SK-N-SH treated with all-trans-retinoic acid at 6 μM for 48 hours (cell line): ENCODE data around the gene ITPR3.

Experiments
- ATAC-seq: fragments of 200-7000 bp; cut with Tn5 transposase; 3 replicates; pipeline ENCODE4 v1.9.1; 2020; ENCODE audit warnings: mild to moderate bottlenecking, moderate library complexity
- ARNTL ChIP-seq: fragments of 450-650 bp; formaldehyde crosslinking; IDR thresholded peaks from 2 replicates; pipeline ENCODE4 v1.5.0; 2020; ENCODE audit warnings: low read depth, mild to moderate bottlenecking, moderate library complexity, borderline replicate concordance
- BACH2 ChIP-seq: fragments of 250-450 bp; sonication (Bioruptor Pico); IDR thresholded peaks from 2 replicates; pipeline ENCODE4 v1.9.0; 2021; ENCODE audit warnings: mild to moderate bottlenecking, borderline replicate concordance
- ESRRG ChIP-seq: fragments of 250-450 bp; sonication (Bioruptor Pico); IDR thresholded peaks from 2 replicates; pipeline ENCODE4 v1.6.1; 2021; ENCODE audit warnings: mild to moderate bottlenecking
- GLIS3 ChIP-seq: fragments of 250-450 bp; sonication (Bioruptor Pico); IDR thresholded peaks from 2 replicates; pipeline ENCODE4 v1.5.0; 2020; ENCODE audit warnings: mild to moderate bottlenecking, moderate library complexity
- ISL1 ChIP-seq: fragments of 250-450 bp; sonication (Bioruptor Pico); IDR thresholded peaks from 2 replicates; pipeline ENCODE4 v2.1.2; 2022; ENCODE audit warnings: mild to moderate bottlenecking, moderate library complexity
- OSR1 ChIP-seq: fragments of 250-450 bp; sonication (Bioruptor Pico); IDR thresholded peaks from 2 replicates; pipeline ENCODE4 v1.8.0; 2022; ENCODE audit warnings: moderate library complexity, mild to moderate bottlenecking, inconsistent platforms
- PPARA ChIP-seq: fragments of 250-450 bp; sonication (Bioruptor Pico); IDR thresholded peaks from 2 replicates; pipeline ENCODE4 v1.5.0; 2020; ENCODE audit warnings: mild to moderate bottlenecking, borderline replicate concordance
- RARB ChIP-seq: fragments of 250-450 bp; sonication (Bioruptor Pico); IDR thresholded peaks from 2 replicates; pipeline ENCODE4 v1.8.0; 2021; ENCODE audit warnings: mild to moderate bottlenecking, moderate library complexity
- SNAI2 ChIP-seq: fragments of 250-450 bp; sonication (Bioruptor Pico); IDR thresholded peaks from 2 replicates; pipeline ENCODE4 v1.5.0; 2020; ENCODE audit warnings: mild to moderate bottlenecking, moderate library complexity
- TCF4 ChIP-seq: fragments of 250-450 bp; sonication (Bioruptor Pico); IDR thresholded peaks from 2 replicates; pipeline ENCODE4 v1.8.0; 2021; ENCODE audit warnings: mild to moderate bottlenecking, moderate library complexity, borderline replicate concordance
- TOX ChIP-seq: fragments of 250-450 bp; sonication (Bioruptor Pico); IDR thresholded peaks from 2 replicates; pipeline ENCODE4 v1.8.0; 2021; ENCODE audit warnings: mild to moderate bottlenecking, moderate library complexity, borderline replicate concordance
- ZC3H10 ChIP-seq: fragments of 250-450 bp; sonication (Bioruptor Pico); IDR thresholded peaks from 2 replicates; pipeline ENCODE4 v1.5.1; 2021; ENCODE audit warnings: mild to moderate bottlenecking, moderate library complexity
- ZFP3 ChIP-seq: fragments of 250-450 bp; sonication (Bioruptor Pico); IDR thresholded peaks from 2 replicates; pipeline ENCODE4 v1.5.0; 2020; ENCODE audit warnings: mild to moderate bottlenecking, moderate library complexity
- ZFP30 ChIP-seq: fragments of 450-650 bp; formaldehyde crosslinking; IDR thresholded peaks from 2 replicates; pipeline ENCODE4 v1.5.0; 2022; ENCODE audit warnings: mild to moderate bottlenecking, moderate library complexity
- ZNF565 ChIP-seq: fragments of 450-650 bp; formaldehyde crosslinking; conservative IDR thresholded peaks from 2 replicates; pipeline ENCODE4 v1.5.0; 2020; ENCODE audit warnings: low read depth, mild to moderate bottlenecking, moderate library complexity
- ZNF70 ChIP-seq: fragments of 450-650 bp; formaldehyde crosslinking; IDR thresholded peaks from 2 replicates; pipeline ENCODE4 v1.5.0; 2020; ENCODE audit warnings: mild to moderate bottlenecking, moderate library complexity
- ZNF8 ChIP-seq: fragments of 450-650 bp; formaldehyde crosslinking; IDR thresholded peaks from 2 replicates; pipeline ENCODE4 v1.5.0; 2020; ENCODE audit warnings: mild to moderate bottlenecking, moderate library complexity
- TF ChIP-seq, protein P1 (sequence below): fragments of 250-450 bp; sonication (Bioruptor Pico); IDR thresholded peaks from 2 replicates; pipeline ENCODE4 v1.5.1; 2020; ENCODE audit warnings: low read depth, mild to moderate bottlenecking, moderate library complexity
- TF ChIP-seq, protein P2 (sequence below): fragments of 250-450 bp; sonication (Bioruptor Pico); IDR thresholded peaks from 2 replicates; pipeline ENCODE4 v1.5.0; 2020; ENCODE audit warnings: mild to moderate bottlenecking, moderate library complexity
- TF ChIP-seq, protein P3 (sequence below): fragments of 250-450 bp; sonication (Bioruptor Pico); IDR thresholded peaks from 2 replicates; pipeline ENCODE4 v1.5.1; 2021; ENCODE audit warnings: mild to moderate bottlenecking, moderate library complexity
- TF ChIP-seq, protein P4 (sequence below): fragments of 250-450 bp; sonication (Bioruptor Pico); IDR thresholded peaks from 2 replicates; pipeline ENCODE4 v1.8.0; 2021; ENCODE audit warnings: low read depth, mild to moderate bottlenecking, moderate library complexity, borderline replicate concordance
- TF ChIP-seq, protein P5 (sequence below): fragments of 250-450 bp; sonication (Bioruptor Pico); IDR thresholded peaks from 2 replicates; pipeline ENCODE4 v1.8.0; 2020; ENCODE audit warnings: mild to moderate bottlenecking, moderate library complexity, borderline replicate concordance

The ITPR3 gene

DNA sequence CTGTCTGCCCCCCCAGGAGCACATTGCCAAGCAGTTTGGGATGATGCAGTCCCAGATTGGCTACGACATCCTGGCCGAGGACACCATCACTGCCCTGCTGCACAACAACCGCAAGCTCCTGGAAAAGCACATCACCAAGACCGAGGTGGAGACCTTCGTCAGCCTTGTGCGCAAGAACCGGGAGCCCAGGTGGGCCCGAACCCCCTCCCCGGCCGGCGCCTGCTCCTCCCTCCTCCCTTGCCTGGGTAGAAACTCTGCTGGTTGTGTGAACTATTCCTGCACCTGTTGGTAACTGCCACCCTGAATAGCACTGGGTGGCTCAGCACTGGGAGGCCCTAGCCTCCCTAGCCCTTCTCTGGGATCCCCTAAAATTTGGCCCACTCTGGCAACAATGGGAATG is 46.7 kb downstream of the ITPR3 start:
- no peak for ATAC-seq
- TF ChIP-seq ZNF565 (CRISPR knock-in tag) (no peak), PPARA (CRISPR knock-in tag) (no peak), OSR1 (CRISPR knock-in tag) (no peak), SNAI2 (CRISPR knock-in tag) (no peak), ARNTL (CRISPR knock-in tag) (no peak), ZNF8 (CRISPR knock-in tag) (no peak), ISL1 (CRISPR knock-in tag) (no peak), ESRRG (CRISPR knock-in tag) (no peak)
- TF ChIP-seq, protein P1, sequence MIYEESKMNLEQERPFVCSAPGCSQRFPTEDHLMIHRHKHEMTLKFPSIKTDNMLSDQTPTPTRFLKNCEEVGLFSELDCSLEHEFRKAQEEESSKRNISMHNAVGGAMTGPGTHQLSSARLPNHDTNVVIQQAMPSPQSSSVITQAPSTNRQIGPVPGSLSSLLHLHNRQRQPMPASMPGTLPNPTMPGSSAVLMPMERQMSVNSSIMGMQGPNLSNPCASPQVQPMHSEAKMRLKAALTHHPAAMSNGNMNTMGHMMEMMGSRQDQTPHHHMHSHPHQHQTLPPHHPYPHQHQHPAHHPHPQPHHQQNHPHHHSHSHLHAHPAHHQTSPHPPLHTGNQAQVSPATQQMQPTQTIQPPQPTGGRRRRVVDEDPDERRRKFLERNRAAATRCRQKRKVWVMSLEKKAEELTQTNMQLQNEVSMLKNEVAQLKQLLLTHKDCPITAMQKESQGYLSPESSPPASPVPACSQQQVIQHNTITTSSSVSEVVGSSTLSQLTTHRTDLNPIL (CRISPR knock-in tag), result no peak
- TF ChIP-seq, all 23 proteins: peak for 0

DNA sequence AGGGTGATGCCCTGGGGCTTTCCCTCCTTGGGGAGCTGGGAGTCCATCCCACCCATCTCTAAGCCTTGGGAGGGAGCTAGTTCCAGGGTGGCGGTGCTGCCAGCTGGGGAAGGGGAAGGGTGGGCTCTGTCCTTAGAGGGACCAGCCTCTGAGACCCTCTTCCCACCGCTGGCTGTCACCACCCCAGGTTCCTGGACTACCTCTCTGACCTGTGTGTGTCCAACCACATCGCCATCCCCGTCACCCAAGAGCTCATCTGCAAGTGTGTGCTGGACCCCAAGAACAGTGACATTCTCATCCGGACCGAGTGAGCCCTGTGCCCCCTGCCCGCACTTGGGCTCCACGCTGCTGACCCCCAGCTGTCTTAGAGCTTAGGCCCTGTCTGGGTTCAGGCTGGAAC is 47.2 kb downstream of the ITPR3 start:
- TF ChIP-seq ZNF565 (CRISPR knock-in tag), result no peak
- no peak for ATAC-seq

DNA sequence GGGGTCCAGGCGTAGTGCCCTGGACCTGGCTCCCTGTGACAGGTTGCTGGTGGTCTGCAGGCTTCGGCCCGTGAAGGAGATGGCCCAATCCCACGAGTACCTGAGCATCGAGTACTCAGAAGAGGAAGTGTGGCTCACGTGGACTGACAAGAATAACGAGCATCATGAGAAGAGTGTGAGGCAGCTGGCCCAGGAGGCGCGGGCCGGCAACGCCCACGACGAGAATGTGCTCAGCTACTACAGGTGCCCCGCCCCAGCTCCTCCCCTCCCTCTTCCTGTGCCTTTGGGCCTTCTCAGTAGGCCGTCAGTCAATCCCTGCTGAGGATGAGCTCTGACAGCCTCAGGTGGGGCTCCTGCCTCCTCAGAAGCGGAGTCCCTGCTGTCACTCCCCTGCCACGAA is 47.8 kb downstream of the ITPR3 start:
- no peak for TF ChIP-seq ZNF70
- TF ChIP-seq ZFP30 (CRISPR knock-in tag), result no peak
- TF ChIP-seq TCF4 (CRISPR knock-in tag), result no peak
- TF ChIP-seq ZNF8 (CRISPR knock-in tag), result no peak
- TF ChIP-seq RARB (CRISPR knock-in tag), result no peak
- TF ChIP-seq BACH2, result no peak
- no peak for TF ChIP-seq OSR1 (CRISPR knock-in tag)
- TF ChIP-seq, protein P1 (CRISPR knock-in tag), result no peak
- no peak for TF ChIP-seq ESRRG (CRISPR knock-in tag)
- TF ChIP-seq ZNF565 (CRISPR knock-in tag), result no peak
- TF ChIP-seq, protein P2, sequence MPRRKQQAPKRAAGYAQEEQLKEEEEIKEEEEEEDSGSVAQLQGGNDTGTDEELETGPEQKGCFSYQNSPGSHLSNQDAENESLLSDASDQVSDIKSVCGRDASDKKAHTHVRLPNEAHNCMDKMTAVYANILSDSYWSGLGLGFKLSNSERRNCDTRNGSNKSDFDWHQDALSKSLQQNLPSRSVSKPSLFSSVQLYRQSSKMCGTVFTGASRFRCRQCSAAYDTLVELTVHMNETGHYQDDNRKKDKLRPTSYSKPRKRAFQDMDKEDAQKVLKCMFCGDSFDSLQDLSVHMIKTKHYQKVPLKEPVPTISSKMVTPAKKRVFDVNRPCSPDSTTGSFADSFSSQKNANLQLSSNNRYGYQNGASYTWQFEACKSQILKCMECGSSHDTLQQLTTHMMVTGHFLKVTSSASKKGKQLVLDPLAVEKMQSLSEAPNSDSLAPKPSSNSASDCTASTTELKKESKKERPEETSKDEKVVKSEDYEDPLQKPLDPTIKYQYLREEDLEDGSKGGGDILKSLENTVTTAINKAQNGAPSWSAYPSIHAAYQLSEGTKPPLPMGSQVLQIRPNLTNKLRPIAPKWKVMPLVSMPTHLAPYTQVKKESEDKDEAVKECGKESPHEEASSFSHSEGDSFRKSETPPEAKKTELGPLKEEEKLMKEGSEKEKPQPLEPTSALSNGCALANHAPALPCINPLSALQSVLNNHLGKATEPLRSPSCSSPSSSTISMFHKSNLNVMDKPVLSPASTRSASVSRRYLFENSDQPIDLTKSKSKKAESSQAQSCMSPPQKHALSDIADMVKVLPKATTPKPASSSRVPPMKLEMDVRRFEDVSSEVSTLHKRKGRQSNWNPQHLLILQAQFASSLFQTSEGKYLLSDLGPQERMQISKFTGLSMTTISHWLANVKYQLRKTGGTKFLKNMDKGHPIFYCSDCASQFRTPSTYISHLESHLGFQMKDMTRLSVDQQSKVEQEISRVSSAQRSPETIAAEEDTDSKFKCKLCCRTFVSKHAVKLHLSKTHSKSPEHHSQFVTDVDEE, result no peak
- TF ChIP-seq, protein P3, sequence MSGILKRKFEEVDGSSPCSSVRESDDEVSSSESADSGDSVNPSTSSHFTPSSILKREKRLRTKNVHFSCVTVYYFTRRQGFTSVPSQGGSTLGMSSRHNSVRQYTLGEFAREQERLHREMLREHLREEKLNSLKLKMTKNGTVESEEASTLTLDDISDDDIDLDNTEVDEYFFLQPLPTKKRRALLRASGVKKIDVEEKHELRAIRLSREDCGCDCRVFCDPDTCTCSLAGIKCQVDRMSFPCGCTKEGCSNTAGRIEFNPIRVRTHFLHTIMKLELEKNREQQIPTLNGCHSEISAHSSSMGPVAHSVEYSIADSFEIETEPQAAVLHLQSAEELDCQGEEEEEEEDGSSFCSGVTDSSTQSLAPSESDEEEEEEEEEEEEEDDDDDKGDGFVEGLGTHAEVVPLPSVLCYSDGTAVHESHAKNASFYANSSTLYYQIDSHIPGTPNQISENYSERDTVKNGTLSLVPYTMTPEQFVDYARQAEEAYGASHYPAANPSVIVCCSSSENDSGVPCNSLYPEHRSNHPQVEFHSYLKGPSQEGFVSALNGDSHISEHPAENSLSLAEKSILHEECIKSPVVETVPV (CRISPR knock-in tag), result no peak
- TF ChIP-seq GLIS3 (CRISPR knock-in tag), result no peak
- TF ChIP-seq, protein P4, sequence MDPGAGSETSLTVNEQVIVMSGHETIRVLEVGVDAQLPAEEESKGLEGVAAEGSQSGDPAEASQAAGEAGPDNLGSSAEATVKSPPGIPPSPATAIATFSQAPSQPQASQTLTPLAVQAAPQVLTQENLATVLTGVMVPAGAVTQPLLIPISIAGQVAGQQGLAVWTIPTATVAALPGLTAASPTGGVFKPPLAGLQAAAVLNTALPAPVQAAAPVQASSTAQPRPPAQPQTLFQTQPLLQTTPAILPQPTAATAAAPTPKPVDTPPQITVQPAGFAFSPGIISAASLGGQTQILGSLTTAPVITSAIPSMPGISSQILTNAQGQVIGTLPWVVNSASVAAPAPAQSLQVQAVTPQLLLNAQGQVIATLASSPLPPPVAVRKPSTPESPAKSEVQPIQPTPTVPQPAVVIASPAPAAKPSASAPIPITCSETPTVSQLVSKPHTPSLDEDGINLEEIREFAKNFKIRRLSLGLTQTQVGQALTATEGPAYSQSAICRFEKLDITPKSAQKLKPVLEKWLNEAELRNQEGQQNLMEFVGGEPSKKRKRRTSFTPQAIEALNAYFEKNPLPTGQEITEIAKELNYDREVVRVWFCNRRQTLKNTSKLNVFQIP (CRISPR knock-in tag), result no peak
- ATAC-seq, result no peak

DNA sequence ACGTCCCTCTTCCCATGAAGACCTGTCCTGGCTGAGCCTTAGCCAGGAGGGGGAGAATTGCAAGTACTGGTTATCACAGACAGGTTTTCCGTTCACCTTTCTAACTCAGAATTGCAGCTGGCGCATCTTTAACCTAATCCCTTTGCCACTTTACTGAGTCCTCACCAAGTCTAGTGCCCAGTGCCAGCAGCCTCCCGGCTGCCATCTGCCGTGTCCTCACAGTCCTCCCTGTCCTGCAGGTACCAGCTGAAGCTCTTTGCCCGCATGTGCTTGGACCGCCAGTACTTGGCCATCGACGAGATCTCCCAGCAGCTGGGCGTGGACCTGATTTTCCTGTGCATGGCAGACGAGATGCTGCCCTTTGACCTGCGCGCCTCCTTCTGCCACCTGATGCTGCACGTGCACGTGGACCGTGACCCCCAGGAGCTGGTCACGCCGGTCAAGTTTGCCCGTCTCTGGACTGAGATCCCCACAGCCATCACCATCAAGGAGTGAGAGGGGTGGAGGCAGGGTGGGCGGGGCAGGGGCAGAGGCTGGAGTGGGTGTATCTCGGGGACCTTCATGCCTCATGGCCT is 49.1 kb downstream of the ITPR3 start:
- no peak for ATAC-seq
- TF ChIP-seq ZFP3 (CRISPR knock-in tag), result no peak
- TF ChIP-seq TOX (CRISPR knock-in tag), result no peak
- no peak for TF ChIP-seq GLIS3 (CRISPR knock-in tag)
- TF ChIP-seq, protein P5, sequence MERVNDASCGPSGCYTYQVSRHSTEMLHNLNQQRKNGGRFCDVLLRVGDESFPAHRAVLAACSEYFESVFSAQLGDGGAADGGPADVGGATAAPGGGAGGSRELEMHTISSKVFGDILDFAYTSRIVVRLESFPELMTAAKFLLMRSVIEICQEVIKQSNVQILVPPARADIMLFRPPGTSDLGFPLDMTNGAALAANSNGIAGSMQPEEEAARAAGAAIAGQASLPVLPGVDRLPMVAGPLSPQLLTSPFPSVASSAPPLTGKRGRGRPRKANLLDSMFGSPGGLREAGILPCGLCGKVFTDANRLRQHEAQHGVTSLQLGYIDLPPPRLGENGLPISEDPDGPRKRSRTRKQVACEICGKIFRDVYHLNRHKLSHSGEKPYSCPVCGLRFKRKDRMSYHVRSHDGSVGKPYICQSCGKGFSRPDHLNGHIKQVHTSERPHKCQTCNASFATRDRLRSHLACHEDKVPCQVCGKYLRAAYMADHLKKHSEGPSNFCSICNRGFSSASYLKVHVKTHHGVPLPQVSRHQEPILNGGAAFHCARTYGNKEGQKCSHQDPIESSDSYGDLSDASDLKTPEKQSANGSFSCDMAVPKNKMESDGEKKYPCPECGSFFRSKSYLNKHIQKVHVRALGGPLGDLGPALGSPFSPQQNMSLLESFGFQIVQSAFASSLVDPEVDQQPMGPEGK (CRISPR knock-in tag), result no peak
- TF ChIP-seq ISL1 (CRISPR knock-in tag), result no peak
- no peak for TF ChIP-seq ZNF8 (CRISPR knock-in tag)
- TF ChIP-seq, protein P3 (CRISPR knock-in tag), result no peak
- no peak for TF ChIP-seq ZNF565 (CRISPR knock-in tag)
- TF ChIP-seq SNAI2 (CRISPR knock-in tag), result no peak
- TF ChIP-seq, protein P4 (CRISPR knock-in tag), result no peak
- TF ChIP-seq ARNTL (CRISPR knock-in tag), result no peak
- TF ChIP-seq ZC3H10 (CRISPR knock-in tag), result no peak
